NCI-H82 treated with DMSO at 0.1 percent for 48 hours (cell line): Measurements from ENCODE around the gene CYP27C1.
"Not testable (repeated sequence)": the region's sequence is repeated elsewhere in the genome, so short reads cannot be mapped to it uniquely, and the experiment has no call there.

Experiments
- DNase-seq: peaks from one replicate; lab custom pipeline; 2025; ENCODE audit not compliant: unreplicated experiment; lab: John Stamatoyannopoulos, UW

Gene CYP27C1, protein sequence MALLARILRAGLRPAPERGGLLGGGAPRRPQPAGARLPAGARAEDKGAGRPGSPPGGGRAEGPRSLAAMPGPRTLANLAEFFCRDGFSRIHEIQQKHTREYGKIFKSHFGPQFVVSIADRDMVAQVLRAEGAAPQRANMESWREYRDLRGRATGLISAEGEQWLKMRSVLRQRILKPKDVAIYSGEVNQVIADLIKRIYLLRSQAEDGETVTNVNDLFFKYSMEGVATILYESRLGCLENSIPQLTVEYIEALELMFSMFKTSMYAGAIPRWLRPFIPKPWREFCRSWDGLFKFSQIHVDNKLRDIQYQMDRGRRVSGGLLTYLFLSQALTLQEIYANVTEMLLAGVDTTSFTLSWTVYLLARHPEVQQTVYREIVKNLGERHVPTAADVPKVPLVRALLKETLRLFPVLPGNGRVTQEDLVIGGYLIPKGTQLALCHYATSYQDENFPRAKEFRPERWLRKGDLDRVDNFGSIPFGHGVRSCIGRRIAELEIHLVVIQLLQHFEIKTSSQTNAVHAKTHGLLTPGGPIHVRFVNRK

GRCh38 chr2:127220102-127220767 lies at the start of gene CYP27C1:
CYP27C1 (minus strand) TSS chr2:127220299; CDS start chr2:127220270, 29 bp downstream.
- DNase-seq: no peak

DNA sequence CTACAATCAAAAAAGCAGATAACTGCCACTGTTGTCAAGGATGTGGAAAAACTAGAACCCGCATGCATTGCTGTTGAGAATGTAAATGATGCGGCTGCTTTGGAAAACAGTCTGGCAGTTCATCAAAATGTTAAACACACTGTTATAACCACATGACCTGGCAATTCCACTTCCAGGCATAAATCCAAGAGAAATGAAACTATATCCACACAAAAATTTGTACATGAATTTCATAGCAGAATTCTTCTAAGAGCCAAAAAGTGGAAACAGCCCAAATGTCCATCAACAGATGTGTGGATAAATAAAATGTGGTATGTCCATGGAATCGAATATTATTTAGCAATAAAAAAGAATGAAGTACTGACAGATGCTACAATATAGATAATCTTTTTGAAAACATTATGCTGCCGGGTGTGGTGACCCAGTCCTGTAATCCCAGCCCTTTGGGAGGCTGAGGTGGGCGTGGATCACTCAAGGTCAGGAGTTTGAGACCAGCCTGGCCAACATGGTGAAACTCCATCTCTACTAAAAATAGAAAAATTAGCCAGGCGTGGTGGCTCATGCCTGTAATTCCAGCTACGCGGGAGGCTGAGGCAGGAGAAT lies 41.8 kb upstream of the CYP27C1 start:
- no peak for DNase-seq

GRCh38 chr2:127259355-127259754 lies 39.3 kb upstream of the CYP27C1 start:
- no peak for DNase-seq

DNA sequence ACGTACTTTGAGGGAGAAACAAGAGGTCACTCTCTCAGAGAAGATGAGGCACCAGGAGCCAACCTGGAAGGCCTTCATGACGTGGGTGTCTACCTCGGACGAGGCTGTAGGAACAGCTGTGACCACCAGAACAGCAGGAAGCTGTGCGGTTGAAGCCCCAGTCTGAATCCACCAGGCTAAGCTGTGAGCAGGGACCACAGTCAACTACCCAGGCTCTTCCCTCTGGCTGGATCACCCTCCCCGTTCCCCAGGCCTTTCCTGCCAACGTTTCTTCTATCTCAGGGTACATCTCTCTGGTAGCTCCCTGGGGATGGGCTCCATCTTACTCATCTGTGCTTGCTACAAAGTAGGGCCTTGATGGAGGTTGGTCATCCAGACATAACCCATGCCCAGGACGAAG lies 36.8 kb upstream of the CYP27C1 start:
- DNase-seq: no peak

DNA sequence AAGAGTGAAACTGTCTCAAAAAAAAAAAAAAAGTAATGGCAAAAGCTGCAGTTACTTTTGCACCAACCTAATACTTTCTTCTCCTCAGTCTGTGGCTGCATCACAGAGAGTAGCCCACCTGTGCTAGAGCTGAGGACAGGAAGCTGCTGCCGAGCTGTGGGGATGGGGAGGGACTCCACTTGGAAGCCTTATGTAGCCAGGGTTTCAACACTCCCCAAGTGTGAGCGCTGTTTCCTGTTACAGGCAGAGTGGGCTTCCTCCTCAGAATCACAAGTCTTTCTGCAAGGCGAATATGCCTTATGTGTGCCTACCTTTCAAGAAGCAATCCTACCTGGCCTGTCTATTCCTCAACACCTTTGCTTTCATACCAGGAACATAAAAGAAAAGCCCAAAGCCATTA lies 36.3 kb upstream of the CYP27C1 start:
- no peak for DNase-seq

- no peak for DNase-seq
These were observed 35.6 kb upstream of the CYP27C1 start for GRCh38 chr2:127255721-127256120.

DNA sequence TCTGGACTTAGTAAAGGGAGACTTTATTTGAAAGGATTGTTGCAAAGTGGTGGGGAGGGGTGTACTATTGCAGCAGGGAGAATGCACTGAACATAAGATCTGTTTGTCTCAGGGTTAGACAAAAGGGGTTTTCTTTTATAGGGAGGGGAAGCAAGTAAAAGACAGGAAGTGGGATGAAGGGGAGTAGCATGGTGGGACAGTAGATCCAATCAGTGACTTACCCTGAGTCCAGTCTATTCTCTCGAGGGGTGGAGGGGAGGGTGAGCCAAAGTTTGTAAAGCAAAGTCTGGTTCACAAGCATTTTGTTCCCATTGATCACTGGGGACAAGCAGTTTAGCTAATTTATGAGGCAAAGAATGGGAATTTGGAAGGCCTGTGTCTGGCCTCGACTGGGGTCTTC lies 35.0 kb upstream of the CYP27C1 start:
- DNase-seq: no peak

DNA sequence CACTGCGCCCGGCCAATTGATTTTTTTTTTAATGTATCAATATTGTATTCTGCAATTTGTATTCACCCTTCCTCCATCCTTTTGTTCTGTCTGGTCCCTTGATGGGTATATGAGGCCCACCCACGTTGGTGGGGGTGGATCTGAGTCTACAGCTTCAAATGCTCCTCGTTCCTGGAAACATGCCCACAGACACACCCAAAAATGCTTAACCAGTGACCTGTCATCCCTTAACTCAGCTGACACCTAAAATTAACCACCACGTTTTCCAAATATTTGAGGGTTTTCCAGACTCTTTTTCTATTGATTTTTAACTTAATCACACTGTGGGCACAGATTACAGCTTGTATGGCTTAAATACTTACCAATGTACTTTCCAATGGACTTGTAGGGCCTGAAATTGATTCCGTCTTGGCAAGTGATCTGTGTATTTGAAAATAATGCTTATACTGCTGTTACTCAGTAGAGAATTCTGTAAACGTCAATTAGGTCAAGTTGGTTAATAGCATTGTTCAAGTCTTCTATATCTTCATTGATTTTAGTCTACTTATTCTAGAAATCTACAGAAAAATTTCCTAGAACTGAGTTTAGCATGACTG lies 34.4 kb upstream of the CYP27C1 start:
- DNase-seq: no peak

GRCh38 chr2:127241184-127241583 lies 21.1 kb upstream of the CYP27C1 start:
- not testable (repeated sequence) for DNase-seq

GRCh38 chr2:127239395-127239794 lies 19.3 kb upstream of the CYP27C1 start:
- no peak for DNase-seq

DNA sequence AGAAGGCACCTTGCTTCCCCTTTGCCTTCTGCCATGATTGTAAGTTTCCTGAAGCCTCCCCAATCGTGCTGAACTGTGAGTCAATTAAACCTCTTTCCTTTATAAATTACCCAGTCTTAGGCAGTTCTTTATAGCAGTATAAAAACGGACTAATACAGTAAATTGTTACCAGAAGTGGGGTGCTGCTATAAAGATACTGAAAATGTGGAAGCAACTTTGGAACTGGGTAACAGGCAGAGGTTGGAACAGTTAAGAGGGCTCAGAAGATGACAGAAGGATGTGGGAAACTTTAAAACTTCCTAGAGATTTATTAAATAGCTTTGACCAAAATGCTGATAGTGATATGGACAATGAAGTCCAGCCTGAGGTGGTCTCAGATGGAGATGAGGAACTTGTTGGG lies 17.7 kb upstream of the CYP27C1 start:
- not testable (repeated sequence) for DNase-seq

DNA sequence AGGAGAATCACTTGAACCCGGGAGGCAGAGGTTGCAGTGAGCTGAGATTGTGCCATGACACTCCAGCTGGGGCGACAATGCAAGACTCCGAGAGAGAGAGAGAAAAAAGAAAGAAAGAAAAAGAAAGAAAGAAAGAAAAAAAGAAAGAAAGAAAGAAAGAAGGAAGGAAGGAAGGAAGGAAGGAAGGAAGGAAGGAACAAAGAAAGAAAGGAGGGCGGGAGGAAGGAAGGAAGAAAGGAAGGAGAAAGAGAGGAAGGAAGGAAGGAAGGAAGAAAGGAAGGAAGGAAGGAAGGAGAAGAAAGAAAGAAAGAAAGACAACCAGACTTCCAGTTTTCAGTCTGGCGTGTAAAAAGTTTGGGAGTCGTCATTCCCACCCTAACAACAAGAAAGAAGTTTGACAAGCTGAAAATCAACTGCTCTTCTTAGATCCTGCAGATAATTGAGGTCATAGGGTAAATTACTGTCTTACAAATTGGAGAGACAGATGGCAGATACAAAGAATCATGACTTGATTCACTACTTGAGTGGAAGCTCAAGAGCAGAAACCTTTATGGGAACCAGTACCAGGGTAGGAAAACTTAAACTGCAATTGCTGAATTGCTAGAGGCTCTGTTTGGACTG lies 15.1 kb upstream of the CYP27C1 start:
- no peak for DNase-seq

DNA sequence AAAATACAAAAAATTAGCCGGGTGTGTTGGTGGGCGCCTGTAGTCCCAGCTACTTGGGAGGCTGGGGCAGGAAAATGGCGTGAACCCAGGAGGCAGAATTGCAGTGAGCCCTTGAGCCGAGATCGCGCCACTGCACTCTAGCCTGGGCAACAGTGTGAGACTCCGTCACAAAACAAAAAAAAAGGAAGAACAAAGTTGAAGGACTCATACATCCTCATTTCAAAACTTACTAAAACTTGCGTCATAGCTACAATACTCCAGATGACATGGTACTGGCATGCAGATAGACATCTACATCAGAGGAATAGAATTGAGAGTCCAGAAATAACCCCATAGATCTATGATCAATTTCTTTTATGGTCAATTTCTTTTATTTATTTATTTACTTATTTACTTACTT lies 13.6 kb upstream of the CYP27C1 start:
- no peak for DNase-seq

- no peak for DNase-seq
These were observed 11.2 kb upstream of the CYP27C1 start for GRCh38 chr2:127231130-127231865.

- no peak for DNase-seq
These were observed 9.5 kb upstream of the CYP27C1 start for GRCh38 chr2:127229555-127229954.

GRCh38 chr2:127228102-127228501 lies 8.0 kb upstream of the CYP27C1 start:
- no peak for DNase-seq

GRCh38 chr2:127227264-127227660 lies 7.2 kb upstream of the CYP27C1 start:
- not testable (repeated sequence) for DNase-seq

- DNase-seq: no peak
These were observed 6.6 kb upstream of the CYP27C1 start for GRCh38 chr2:127226520-127227263.

DNA sequence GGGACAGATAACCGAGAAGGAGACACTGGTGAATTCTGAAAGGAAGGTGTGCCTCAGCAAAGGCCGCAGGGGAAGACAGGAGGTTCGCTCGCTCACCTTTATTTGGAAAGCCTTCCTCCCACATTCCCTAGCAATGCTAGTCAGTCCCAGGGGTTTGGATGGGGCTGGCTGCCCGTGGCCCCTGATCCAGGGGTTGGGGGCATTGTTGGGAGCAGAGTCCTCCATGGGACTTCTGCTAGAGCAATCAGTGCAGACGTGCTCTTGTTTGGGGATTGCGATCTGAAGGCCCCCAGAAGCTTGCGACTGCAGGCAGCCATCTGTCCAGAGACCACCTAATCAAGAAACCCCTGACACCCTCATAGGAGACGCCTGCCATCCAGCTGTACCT lies 6.0 kb upstream of the CYP27C1 start:
- DNase-seq: no peak
